Ectodermal cell (in vitro differentiated cells): ENCODE results near the gene STRIP2.
"Not testable (repeated sequence)": the region's sequence is repeated elsewhere in the genome, so short reads cannot be mapped to it uniquely, and the experiment has no call there.

Experiments used
- H3K27ac ChIP-seq: 2 replicates; pipeline ENCODE4 v1.7.0; 2013; ENCODE audit warnings: mild to moderate bottlenecking, low read depth, low read length; ENCODE audit not compliant: insufficient read depth, poor library complexity, severe bottlenecking
- H3K27me3 ChIP-seq: 2 replicates; pipeline ENCODE4 v1.7.0; 2013; ENCODE audit warnings: mild to moderate bottlenecking, low read length; ENCODE audit not compliant: insufficient read depth, control insufficient read depth, poor library complexity, severe bottlenecking
- H3K36me3 ChIP-seq: one replicate; pipeline ENCODE4 v1.7.0; 2013; ENCODE audit warnings: low read length; ENCODE audit not compliant: control insufficient read depth, insufficient read depth
- H3K4me1 ChIP-seq: one replicate; pipeline ENCODE4 v1.7.0; 2013; ENCODE audit warnings: low read length; ENCODE audit not compliant: control insufficient read depth, insufficient read depth
- H3K4me3 ChIP-seq: 2 replicates; pipeline ENCODE4 v1.7.0; 2013; ENCODE audit warnings: low read depth, low read length, control low read depth; ENCODE audit not compliant: insufficient read depth
- H3K9me3 ChIP-seq: 2 replicates; pipeline ENCODE4 v1.7.0; 2013; ENCODE audit warnings: mild to moderate bottlenecking, low read length, moderate library complexity; ENCODE audit not compliant: control insufficient read depth
- WGBS, 2 experiments: methylation state at CpG; one replicate each; pipeline ENCODE4 v1.1.7; 2013; ENCODE audit warnings: missing lambda C conversion rate in 2 of 2; 5-methylcytosine and 5-hydroxymethylcytosine counted together

STRIP2 gene

DNA sequence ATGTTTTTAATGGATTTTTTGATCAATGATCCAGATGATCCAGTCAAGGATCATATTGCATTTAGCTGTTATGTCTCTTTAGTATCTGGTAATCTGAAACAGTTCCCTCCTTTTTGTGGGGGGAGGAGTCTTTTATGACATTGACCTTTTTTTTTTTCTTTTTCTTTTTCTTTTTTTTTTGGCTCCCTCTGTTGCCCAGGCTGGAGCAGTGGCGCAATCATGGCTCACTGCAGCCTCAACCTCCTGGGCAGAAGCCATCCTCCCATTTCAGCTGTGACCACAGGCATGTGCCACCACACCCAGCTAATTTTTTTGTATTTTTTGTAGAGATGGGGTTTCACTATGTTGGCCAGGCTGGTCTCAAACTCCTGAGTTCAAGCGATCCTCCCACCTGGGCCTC lies 90.2 kb downstream of the STRIP2 start:
- not testable (repeated sequence) for H3K27me3 ChIP-seq, H3K4me3 ChIP-seq, H3K9me3 ChIP-seq, H3K36me3 ChIP-seq, H3K27ac ChIP-seq, H3K4me1 ChIP-seq
- 88 to 93% methylated on average over 2 of the region's 2 CpGs for WGBS, 2 experiments

DNA sequence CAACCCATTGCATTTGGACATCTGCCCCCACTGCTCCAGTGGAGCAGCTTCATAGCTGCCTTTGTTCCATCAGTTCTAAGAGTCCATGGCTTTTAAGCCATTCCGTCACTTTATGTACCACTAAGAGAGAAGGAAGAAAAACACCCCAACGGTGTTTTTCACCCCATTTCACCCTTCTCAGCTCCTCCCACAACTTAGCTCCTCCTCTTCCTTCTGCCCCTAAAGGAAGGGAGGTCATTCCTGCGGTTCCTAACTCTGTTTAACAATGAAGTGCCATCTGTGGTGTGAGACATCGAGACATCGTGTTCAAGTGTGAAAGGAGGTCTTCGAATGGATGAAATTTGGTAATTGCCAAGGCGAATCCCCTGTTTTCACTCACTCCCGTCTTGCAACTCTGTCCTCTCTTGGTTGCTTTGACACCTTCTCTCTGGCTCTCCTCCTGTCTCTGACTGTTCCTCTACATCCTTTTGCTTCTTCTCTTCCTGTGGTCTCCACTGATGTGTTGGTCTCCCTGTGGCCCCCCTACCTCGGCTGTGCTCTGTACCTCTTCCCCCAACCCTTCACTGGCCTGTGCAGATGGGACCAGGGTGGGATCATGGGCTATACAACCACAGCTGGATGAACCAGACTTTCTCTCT lies 91.1 kb downstream of the STRIP2 start:
- Histone ChIP-seq H3K9me3 (no peaks in the 10 kb centered on the region), H3K36me3 (no peaks in the 10 kb centered on the region), H3K27ac (no peak overlapping the region), H3K27me3 (no peaks in the 10 kb centered on the region), H3K4me1 (no peaks in the 10 kb centered on the region), H3K4me3 (no peak overlapping the region)
- 80 to 84% methylated on average over 9 of the region's 9 CpGs for WGBS, 2 experiments

DNA sequence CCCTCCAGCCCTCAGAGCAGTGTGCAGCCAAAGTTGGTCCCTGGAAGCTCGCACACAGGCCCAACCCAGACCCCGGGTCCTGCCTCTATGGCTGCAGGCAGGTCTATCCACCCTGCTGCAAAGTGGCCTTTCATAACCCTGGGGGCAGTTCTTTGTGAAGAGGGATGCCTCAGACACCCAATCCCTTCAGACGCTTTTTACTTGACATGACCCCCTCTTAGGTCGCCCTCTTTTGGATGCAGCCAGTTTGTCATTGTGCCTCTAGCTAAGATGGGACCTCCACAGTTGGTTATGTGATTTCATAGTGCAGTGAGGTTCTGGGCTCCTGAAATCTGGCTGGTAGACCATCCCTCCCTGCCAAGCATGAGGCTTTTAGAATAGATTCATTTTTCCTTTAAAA lies 95.4 kb downstream of the STRIP2 start:
- Histone ChIP-seq H3K27ac (no peak overlapping the region), H3K36me3 (no peaks in the 10 kb centered on the region), H3K27me3 (no peaks in the 10 kb centered on the region), H3K9me3 (no peaks in the 10 kb centered on the region), H3K4me3 (no peak overlapping the region), H3K4me1 (peaks cover 13% of the 10 kb centered on the region)
- 79 to 89% methylated on average over 4 of the region's 4 CpGs for WGBS, 2 experiments

DNA sequence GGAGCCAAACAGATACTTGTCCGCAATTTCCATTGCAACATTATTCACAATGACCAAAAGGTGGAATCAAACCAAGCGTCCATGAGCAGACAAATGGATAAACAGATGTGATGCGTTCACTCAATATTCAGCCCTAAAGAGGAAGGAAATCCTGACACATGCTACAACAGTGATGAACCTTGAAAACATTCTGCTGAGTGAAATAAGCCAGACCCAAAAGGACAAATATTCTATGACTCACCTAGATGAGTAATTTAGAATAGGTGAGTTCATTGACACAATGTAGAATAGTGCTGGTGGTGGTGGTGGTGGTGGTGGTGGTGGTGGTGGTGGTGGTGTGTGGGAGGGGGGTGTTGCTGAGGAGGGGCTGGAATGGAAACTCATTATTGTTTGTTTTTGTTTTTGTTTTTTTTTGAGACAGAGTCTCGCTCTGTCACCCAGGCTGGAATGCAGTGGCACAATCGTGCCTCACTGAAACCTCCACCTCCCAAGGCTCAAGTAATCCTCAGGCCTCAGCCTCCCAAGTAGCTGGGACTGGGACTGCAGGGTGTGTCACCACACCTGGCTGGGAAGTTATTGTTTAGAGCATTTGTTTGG lies 96.7 kb downstream of the STRIP2 start:
- WGBS, 2 experiments = 82 to 92% methylated on average over 5 of the region's 5 CpGs
- peaks cover 13% of the 10 kb centered on the region for H3K4me1 ChIP-seq
- H3K4me3 ChIP-seq = no peak overlapping the region
- no peaks in the 10 kb centered on the region for H3K9me3 ChIP-seq
- no peak overlapping the region for H3K27ac ChIP-seq
- no peaks in the 10 kb centered on the region for H3K36me3 ChIP-seq
- H3K27me3 ChIP-seq = no peaks in the 10 kb centered on the region

DNA sequence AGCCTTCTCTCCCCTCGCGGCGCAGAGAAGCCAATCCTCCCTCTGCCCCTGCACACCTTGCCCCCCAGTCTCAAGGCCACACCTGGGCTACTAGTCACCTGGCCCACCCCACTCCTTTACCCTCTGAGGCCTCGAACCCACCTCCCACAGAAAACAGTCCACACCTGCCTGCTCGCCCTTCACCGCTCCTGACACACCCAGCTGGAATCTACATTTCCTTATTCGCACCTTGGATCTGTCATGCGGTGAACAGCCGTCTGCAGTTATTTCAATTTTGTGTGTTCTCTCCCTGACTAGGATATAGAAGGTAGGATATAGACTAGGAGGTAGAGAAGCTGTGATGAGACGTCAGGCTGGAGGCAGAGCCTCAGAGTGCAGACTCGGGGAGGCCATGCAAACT lies 97.5 kb downstream of the STRIP2 start:
- WGBS, 2 experiments = 91 to 92% methylated on average over 11 of the region's 11 CpGs

DNA sequence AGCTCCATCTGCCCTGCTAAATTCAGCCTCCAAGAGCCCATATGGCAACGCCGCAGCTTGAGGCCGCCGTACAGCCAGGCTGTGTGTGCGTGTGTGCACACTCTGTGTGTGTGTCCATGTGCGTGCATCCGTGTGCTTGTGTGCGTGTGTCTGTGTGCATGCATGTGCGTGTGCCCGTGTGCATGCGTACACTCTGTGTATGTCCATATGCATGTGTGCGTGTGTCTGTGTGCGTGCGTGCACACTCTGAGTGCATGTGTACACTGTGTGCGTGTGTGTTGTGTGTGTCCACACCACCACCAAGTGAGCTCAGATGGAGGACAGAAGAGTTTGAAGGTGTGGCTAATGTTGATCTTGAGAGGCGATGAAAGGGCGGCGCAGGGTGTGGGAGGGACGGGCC lies 98.1 kb downstream of the STRIP2 start:
- H3K4me3 ChIP-seq = no peak overlapping the region
- H3K27me3 ChIP-seq = no peaks in the 10 kb centered on the region
- no peaks in the 10 kb centered on the region for H3K9me3 ChIP-seq
- no peak overlapping the region for H3K27ac ChIP-seq
- H3K36me3 ChIP-seq = no peaks in the 10 kb centered on the region
- peaks cover 13% of the 10 kb centered on the region for H3K4me1 ChIP-seq
- WGBS, 2 experiments = 84 to 85% methylated on average over 19 of the region's 19 CpGs

More for the DNA sequence above, 97.5 kb downstream of the STRIP2 start:
- no peak overlapping the region for H3K4me3 ChIP-seq
- H3K4me1 ChIP-seq = peaks cover 13% of the 10 kb centered on the region
- H3K36me3 ChIP-seq = no peaks in the 10 kb centered on the region
- H3K27me3 ChIP-seq = no peaks in the 10 kb centered on the region
- H3K9me3 ChIP-seq = no peaks in the 10 kb centered on the region
- no peak overlapping the region for H3K27ac ChIP-seq

DNA sequence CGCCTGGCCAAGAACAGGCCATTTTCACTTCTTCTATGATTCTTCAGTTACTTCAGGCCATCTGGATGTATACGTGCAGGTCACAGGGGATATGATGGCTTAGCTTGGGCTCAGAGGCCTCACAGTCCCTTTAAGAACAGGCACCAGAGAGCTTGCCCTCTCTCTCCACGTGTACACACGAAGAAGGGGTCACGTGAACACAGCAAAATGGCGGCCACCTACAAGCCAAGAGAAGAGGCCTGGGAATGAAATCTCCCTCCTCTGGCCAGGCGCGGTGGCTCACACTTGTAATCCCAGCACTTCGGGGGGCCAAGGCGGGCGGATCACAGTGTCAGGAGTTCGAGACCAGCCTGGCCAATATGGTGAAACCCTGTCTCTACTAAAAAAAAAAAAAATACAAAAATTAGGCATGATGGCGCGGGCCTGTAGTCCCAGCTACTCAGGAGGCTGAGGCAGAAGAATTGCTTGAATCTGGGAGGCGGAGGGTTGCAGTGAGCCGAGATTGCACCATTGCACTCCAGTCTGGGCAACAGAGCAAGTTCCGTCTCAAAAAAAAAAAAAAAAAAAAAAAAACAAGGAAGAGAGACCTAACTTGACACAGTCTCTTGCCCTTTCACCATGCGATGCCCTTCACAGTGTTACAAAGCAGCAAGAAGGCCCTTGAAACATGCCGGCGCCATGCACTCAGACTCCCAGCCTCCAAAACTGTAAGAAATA lies 100.5 kb downstream of the STRIP2 start:
- not testable (repeated sequence) for H3K27ac ChIP-seq, H3K36me3 ChIP-seq, H3K4me3 ChIP-seq, H3K27me3 ChIP-seq, H3K9me3 ChIP-seq
- 89 to 92% methylated on average over 18 to 20 of the region's 20 CpGs for WGBS, 2 experiments
- peaks cover 13% of the 10 kb centered on the region for H3K4me1 ChIP-seq

DNA sequence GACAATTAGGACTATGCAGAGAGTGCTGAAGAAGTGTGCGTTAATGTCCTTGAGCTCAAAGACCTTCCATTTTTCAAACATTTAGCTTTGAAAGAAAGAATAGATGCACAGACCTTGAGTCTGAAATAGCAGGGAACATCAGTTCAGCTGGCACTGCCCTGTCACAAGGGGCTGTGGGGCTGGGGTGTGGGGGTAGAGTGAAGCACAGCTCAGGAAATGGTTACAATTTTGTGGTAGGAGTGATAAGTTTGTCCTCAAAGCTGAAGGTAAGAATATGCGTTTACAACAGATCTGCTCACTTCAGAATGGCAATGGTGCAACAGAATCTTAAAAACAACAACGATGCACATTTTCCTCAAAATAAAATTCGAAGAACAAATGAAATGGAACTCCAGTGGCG lies 101.7 kb downstream of the STRIP2 start:
- 66% methylated on average over 5 of the region's 5 CpGs for WGBS, 2 experiments
- H3K4me3 ChIP-seq = no peak overlapping the region
- H3K9me3 ChIP-seq = no peaks in the 10 kb centered on the region
- peaks cover 13% of the 10 kb centered on the region for H3K4me1 ChIP-seq
- H3K27ac ChIP-seq = no peak overlapping the region
- no peaks in the 10 kb centered on the region for H3K27me3 ChIP-seq
- no peaks in the 10 kb centered on the region for H3K36me3 ChIP-seq

DNA sequence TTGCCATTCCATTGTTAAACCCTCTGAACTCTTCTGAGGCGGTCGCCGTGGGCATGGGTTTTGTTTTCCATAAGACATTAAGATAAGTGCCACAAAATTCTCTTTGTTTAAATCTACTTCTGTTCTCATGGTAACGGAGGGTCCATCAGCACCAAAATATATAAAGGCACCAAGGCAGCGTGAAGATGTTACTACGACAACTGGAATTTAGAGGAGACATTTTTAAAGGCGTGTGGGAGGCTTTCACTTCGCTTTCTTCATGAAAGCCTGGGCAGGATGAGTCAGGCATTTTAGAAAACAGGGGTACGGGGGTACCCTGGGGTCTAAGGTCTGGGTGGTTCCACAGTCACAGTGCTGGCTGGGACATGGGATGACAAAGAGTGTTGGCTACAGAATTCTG lies 102.1 kb downstream of the STRIP2 start:
- Histone ChIP-seq H3K27ac (no peak overlapping the region), H3K9me3 (no peaks in the 10 kb centered on the region), H3K4me1 (peaks cover 13% of the 10 kb centered on the region), H3K36me3 (no peaks in the 10 kb centered on the region), H3K4me3 (no peak overlapping the region), H3K27me3 (no peaks in the 10 kb centered on the region)
- WGBS, 2 experiments = 92 to 94% methylated on average over 9 of the region's 9 CpGs
